ENCODE data around the gene KLF7.

- no peak for TF ChIP-seq ZBTB7A (IDR thresholded peaks at IDR 0.05; ENCODE audit: low read depth)
- no peak for TF ChIP-seq EP300 (IDR thresholded peaks at IDR 0.05; ENCODE audit: borderline replicate concordance)
- no peak for TF ChIP-seq TEAD4 (IDR thresholded peaks at IDR 0.05)
- TF ChIP-seq CREB1 (IDR thresholded peaks at IDR 0.05; ENCODE audit: low read depth): no peak
- TF ChIP-seq REST (IDR thresholded peaks at IDR 0.05; ENCODE audit: low read depth): no peak
- no peak for TF ChIP-seq FOXM1 (IDR thresholded peaks at IDR 0.05; ENCODE audit: borderline replicate concordance, low read depth)
- no peak for TF ChIP-seq MAX (IDR thresholded peaks at IDR 0.05)
- TF ChIP-seq NFIC (IDR thresholded peaks at IDR 0.05): no peak
- no peak for TF ChIP-seq EGR1 (IDR thresholded peaks at IDR 0.05)
Measured at GRCh38 chr2:207128867-207129266, 36.9 kb downstream of the KLF7 start.

Measured in Ishikawa (cell line).